Right forelimb (tissue), 1 donor: Measurements from ENCODE around the gene PRMT7.

Source experiments
- DNase-seq: peaks from one replicate; pipeline ENCODE4 v3.0.0-alpha.2; 2018

Gene PRMT7

GRCh38 chr16:68313116-68313515 lies 2.3 kb downstream of the PRMT7 start:
- no peak for DNase-seq

- no peak for DNase-seq
Measured at GRCh38 chr16:68319185-68319908, 8.5 kb downstream of the PRMT7 start.

DNA sequence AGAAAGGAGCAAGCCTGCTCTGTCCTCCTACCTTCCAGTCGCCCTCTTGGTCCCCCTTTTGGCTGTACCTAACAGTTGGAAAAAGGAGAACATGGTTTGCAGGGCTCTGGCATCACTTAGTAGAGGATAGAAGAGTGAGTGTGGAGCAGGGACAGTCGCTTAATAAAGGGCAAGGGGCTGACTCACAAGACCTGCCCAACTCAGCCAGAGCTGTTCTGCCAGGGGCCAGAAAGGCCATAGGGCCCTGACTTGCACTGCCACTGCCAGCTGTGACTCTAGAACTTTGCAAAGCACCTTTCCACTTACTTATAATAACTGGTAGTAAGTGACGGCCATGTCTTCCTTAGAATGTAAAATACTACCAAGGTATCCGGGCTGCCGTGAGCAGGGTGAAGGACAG lies 13.5 kb downstream of the PRMT7 start:
- DNase-seq = no peak

DNA sequence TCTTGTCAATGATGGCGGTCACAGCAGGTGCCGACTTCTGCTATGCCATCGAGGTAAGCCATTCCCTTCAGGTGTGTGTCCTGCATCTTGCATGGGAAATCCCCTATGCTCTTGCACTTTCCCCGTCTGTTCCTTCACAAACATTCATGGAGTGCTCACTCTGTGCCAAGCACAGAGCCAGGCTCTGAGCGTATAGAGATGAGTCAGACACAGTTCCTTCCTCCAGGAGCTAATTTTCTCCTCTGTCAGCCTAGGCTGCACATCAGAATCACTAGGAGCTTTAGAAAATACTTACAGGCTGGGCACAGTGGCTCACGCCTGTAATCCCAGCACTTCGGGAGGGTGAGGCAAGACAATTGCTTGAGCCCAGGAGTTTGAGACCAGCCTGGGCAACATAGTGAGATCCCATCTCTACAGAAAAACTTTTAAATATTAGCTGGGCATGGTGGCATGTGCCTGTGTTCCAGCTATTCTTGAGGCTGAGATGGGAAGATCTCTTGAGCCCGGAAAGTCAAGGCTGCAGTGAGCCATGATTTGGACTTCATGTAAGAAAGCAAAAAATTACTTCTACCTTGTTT lies 14.1 kb downstream of the PRMT7 start:
- no peak for DNase-seq

- peak; percentile 78 for DNase-seq
Measured at GRCh38 chr16:68328151-68328859, 17.5 kb downstream of the PRMT7 start.

- DNase-seq = no peak
Measured at GRCh38 chr16:68328860-68329390, 18.1 kb downstream of the PRMT7 start.

- DNase-seq = no peak
Measured at GRCh38 chr16:68331879-68332410, 21.1 kb downstream of the PRMT7 start.

DNA sequence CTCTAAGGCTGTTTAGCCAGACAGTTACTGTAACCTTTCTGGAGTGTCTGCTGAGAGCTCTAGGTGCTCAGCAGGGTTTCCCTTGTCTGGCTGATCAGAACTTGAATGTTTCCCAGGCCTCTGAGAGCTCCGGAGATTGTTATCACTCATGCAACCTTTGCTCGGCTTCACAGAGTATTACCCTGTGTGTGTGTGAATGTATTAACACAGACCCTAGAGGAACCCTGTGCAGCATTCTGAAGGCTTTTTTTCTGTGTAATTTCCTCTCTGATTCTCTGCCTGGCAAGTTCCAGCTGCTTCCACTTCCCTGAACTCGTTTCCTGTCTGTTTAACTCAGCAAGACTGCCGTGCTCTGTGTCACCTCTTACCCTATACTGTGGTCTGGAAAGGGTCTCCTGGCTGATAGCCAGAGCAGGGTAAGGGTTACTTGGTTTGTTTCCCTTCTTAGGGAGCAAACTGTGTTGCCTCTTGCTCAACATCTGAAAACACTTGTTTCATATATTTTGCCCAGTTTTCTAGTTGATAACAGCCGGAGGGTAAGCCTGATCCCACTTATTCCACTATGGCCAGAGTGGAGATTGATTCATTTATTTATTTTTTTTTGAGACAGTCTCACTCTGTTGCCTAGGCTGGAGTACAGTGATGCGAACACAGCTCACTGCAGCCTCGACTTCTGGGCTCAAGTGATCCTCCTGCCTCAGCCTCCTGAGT lies 21.7 kb downstream of the PRMT7 start:
- no peak for DNase-seq

DNA sequence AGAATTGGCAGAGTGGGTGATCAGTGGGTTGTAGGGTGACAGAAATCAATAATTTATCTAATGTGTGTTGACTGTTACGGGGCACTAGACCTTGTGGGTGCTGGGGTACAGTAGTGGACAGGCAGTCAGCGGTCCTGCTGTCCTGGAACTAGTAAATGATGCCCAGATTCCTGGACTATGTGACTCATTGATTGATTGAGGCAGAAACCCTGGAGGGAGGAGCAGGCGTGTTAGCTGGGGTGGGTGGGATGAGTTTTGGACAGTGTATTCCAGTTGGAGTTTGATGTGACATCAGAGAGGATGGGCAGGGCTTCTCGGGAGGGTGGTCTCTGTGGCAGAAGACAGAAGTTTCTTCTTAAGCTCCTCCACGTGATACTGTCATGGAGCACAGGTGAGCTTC lies 24.4 kb downstream of the PRMT7 start:
- DNase-seq = no peak

DNA sequence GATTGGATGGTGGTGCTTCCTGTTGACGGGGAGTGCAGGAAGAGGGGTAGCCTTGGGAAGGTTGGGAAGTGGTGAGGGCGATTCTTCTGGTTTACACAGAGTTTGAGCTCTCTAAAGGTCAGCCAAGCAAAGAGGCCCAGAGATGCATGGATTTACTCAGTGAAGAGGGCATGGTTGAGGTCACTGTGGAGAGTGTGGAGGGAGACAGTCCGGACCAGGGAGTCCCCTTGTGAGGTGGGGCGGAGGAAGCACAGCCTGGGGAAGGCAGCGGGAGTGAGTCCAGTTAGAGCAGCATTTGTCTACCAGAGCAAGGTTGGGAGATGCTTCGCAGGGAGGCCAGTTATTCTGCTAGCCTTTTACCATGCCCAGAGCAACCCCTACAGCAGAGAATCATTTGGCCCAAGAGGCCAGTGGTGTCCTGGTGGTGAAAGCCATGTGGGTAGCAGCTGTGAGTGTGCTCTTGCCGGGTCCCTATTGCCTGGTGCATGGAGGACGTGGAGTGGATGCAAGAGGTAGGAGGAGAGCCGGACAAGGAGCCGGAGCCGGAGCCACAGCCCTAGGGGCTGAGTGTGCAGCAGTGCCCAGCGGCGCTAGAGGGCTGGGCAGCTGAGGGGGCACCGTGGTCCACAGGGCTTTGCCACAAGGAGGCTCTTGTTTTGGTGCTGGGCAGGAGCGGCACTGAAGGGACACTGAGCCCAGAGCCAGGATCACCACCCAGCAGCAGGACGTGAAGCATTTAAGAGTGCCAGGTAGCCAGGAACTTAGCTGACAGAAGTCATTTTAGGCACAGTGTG lies 27.7 kb downstream of the PRMT7 start:
- no peak for DNase-seq

- DNase-seq = no peak
Measured at GRCh38 chr16:68339214-68339613, 28.4 kb downstream of the PRMT7 start.

GRCh38 chr16:68342620-68343019 lies 31.8 kb downstream of the PRMT7 start:
- no peak for DNase-seq

- DNase-seq = no peak
Measured at GRCh38 chr16:68343137-68343536, 32.3 kb downstream of the PRMT7 start.

DNA sequence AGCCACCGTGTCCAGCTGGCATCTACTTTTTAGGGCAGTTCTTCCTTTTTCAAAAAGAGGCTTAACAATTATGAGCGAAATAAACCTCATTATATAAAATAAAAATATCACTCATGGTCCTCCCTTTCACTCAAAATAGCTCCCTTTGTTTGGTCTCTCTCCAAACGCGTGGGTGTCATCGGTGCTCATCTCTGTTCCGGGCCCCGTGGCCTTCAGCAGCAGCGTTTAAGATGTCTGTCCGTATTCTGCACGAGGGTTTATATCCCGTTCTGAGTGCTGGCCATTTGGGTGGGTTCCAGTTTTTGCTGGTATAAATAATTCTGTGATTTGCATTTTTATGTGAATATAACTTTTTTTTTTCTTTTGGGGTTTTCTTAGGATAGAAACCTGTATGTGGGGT lies 33.4 kb downstream of the PRMT7 start:
- DNase-seq = no peak

GRCh38 chr16:68345351-68345810 lies 34.6 kb downstream of the PRMT7 start:
- no peak for DNase-seq

DNA sequence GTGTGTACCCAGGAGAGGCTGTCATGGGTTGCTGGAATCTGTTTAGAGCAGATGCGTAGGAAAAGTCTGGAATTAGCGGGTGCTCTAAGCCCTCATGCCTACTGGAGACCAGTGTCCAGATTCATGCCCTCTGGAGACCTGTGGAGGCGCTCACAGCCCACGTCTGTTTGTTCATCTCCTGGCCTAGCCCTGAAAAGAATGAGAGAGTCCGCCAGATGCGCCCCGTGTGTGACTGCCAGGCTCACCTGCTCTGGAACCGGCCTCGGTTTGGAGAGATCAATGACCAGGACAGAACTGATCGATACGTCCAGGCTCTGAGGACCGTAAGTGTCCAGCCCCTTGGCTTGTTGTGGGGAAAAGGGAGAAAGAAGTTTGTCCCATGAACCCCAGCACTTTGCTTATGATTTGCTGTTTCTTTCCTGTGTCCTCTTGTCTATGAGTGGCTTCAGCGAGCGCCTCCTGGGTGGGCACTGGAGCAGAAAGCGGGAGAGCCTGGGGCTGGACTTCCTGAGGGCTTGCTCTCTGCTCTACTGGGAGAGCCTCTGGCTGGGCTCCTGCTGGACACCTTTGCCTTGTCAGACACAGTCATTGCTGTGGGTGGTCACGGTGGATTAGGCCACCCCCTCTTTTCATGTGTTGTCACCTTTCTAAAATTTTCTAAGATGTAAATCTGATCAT lies 35.3 kb downstream of the PRMT7 start:
- DNase-seq = no peak

DNA sequence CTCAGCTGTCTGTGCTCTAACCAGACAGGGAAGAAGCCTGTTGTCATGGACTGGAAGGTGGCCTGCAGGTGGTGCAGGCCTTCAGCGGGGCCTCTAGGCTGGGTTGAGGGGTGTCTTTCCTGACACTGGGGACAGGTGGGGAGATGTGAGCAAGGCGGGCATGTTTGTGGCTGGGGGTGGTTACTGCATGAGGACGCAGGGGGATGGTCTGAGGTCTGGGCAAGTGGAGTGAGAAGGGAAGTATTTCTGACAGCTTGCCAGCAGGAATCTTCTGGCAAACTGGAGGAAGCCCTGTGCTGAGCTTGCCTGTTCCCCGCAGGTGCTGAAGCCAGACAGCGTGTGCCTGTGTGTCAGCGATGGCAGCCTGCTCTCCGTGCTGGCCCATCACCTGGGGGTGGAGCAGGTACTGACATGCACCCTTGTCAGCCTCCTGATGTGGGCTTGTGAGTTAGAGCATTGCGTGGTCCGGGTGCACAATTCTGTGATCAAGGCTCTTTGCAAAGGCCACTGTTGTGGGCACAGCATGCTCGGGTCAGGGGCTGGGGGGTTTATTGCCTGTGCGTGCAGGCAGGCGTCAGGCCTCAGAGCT lies 36.2 kb downstream of the PRMT7 start:
- no peak for DNase-seq

DNA sequence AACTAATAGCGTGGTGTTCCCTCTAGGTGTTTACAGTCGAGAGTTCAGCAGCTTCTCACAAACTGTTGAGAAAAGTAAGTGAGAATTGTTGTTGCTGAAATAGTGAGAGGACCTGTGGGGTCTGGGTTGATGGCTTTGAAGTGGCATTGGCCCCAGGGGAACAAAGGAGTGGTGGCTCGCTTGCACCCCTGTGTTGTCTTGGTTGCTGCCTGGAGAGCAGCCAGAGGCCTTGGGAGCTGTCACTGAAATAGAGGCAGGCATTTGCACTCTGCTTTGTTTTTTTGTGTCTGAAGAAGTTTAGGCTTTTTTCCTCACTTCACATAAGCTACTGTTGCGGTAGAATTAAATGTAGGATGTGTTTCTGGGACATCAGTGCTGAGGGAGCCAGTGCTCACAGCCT lies 36.8 kb downstream of the PRMT7 start:
- no peak for DNase-seq

DNA sequence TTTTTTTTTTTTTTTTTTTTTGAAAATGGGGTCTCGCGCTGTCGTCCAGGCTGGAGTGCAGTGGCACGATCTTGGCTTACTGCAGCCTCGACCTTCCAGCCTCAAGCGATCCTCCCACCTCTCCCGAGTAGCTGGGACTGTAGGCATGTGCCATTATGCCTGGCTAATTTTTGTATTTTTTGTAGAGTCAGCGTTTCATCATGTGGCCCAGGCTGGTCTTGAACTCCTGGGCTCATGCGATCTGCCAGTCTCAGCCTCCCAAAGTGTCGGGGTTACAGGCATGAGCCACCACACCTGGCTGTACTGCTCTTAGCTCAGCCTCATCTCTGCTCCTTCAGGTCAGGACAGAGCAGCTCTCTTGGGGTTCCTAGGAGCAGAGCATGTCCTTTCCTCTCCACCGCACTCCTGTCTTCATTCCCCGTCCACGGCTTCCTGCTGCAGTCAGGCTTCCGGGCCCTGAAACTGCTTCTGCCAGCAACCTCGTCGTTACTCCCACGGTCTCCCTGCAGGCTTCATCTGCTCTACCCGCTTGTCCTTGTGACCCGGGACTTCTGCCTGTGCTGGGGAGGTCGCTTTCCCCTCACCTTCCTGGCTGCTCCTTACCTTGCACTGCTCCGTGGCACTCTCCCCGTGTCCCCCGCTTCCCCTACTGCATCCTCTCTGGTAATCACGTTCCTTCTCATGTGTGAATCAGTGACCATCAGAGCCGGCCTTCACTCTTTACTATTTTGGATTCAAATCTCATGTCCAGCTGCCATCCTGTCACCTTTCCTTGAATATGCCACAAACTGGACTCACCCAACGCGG lies 38.0 kb downstream of the PRMT7 start:
- DNase-seq = no peak

DNA sequence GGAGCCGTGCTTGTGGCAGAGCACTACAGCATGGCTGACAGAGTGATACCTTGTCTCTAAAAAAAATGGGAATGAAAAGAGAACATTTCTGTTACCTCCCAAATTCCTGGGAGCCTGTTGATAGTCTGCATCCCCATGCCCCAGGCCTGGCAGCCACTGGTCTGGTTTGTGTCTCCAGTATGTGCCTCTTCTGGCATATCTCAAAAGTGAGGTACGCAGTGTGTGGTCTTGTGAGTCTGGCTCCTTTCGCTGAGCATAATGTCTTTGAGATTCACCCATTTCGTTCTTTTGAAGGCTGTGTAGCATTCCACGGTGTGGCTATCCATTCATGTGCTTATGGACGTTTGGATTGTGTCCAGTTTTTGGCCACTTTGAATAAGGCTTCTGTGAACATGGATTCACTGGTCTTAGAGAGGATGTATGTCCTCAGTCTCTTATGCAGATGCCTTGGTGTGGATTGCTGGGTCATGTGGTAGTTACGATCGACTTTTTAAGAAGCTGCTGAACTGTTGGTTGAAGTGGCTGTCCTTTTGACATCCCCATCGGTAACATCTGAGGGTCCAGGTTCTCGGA lies 39.1 kb downstream of the PRMT7 start:
- no peak for DNase-seq
